ENCODE measurements around the gene CLCN5. TPM values are rescaled to one million over a fixed set of nuclear protein-coding genes. Genes with fewer than 3 reads are reported as not detected.

The CLCN5 gene
- total RNA-seq, 4 donors from 2014 or later = 2.7 to 4.4 (median 3.6) TPM

- WGBS = 90% methylated on average over 2 of the region's 2 CpGs
- TF ChIP-seq EP300 (IDR thresholded peaks at IDR 0.05) (no peak), POLR2AphosphoS5 (IDR thresholded peaks at IDR 0.05) (no peak), POLR2A (IDR thresholded peaks at IDR 0.05; ENCODE audit: low read depth) (no peak), CTCF (IDR thresholded peaks at IDR 0.05) (no peak)
- H3K4me3 ChIP-seq = no peak overlapping the region
These were observed 193.6 kb downstream of the CLCN5 start for GRCh38 chrX:50115973-50116372.

GRCh38 chrX:50117476-50117875 lies 195.1 kb downstream of the CLCN5 start:
- WGBS = 53% methylated on average over 3 of the region's 3 CpGs
- peaks cover 0 to 4% (median 0%) of the 10 kb centered on the region in 4 donors for H3K27me3 ChIP-seq
- H3K4me3 ChIP-seq = no peak overlapping the region
- no peak for TF ChIP-seq POLR2AphosphoS5 (IDR thresholded peaks at IDR 0.05)
- no peak for TF ChIP-seq CTCF (IDR thresholded peaks at IDR 0.05)
- TF ChIP-seq POLR2A (IDR thresholded peaks at IDR 0.05; ENCODE audit: low read depth) = no peak
- TF ChIP-seq EP300 (IDR thresholded peaks at IDR 0.05) = no peak
- DNase-seq (ENCODE audit: extremely low spot score) = no peak
- H3K36me3 ChIP-seq = no peaks in the 10 kb centered on the region
- no peaks in the 10 kb centered on the region for H3K4me1 ChIP-seq
- intact Hi-C loops (cut with DNase I) = no loop called here
- no peaks in the 10 kb centered on the region for H3K9me3 ChIP-seq
- no peak overlapping the region for H3K27ac ChIP-seq (replicated peaks in 1 of 4)

More at GRCh38 chrX:50115973-50116372, 193.6 kb downstream of the CLCN5 start:
- Histone ChIP-seq H3K9me3 (no peaks in the 10 kb centered on the region), H3K4me1 (no peaks in the 10 kb centered on the region), H3K27ac (replicated peaks in 1 of 4) (no peak overlapping the region), H3K36me3 (no peaks in the 10 kb centered on the region), H3K27me3 (peaks cover 0 to 1% (median 0%) of the 10 kb centered on the region in 4 donors)
- intact Hi-C loops (cut with DNase I) = no loop called here
- DNase-seq (ENCODE audit: extremely low spot score) = no peak

- Histone ChIP-seq H3K27ac (replicated peaks in 1 of 4) (no peak overlapping the region), H3K27me3 (peaks cover 0 to 4% (median 0%) of the 10 kb centered on the region in 4 donors), H3K36me3 (no peaks in the 10 kb centered on the region), H3K4me3 (no peak overlapping the region), H3K4me1 (no peaks in the 10 kb centered on the region), H3K9me3 (no peaks in the 10 kb centered on the region)
- DNase-seq (ENCODE audit: extremely low spot score) = no peak
- WGBS = 69% methylated on average over 1 of the region's 1 CpG
- TF ChIP-seq POLR2A (IDR thresholded peaks at IDR 0.05; ENCODE audit: low read depth) (no peak), EP300 (IDR thresholded peaks at IDR 0.05) (no peak), POLR2AphosphoS5 (IDR thresholded peaks at IDR 0.05) (no peak), CTCF (IDR thresholded peaks at IDR 0.05) (no peak)
- intact Hi-C loops (cut with DNase I) = no loop called here
These were observed 203.1 kb downstream of the CLCN5 start for GRCh38 chrX:50125480-50125879.

- Histone ChIP-seq H3K4me1 (no peaks in the 10 kb centered on the region), H3K27ac (replicated peaks in 1 of 4) (no peak overlapping the region), H3K9me3 (no peaks in the 10 kb centered on the region), H3K36me3 (no peaks in the 10 kb centered on the region), H3K27me3 (no peaks in the 10 kb centered on the region), H3K4me3 (no peak overlapping the region)
- intact Hi-C loops (cut with DNase I) = no loop called here
- 88% methylated on average over 7 of the region's 7 CpGs for WGBS
- TF ChIP-seq CTCF (IDR thresholded peaks at IDR 0.05) (no peak), POLR2AphosphoS5 (IDR thresholded peaks at IDR 0.05) (no peak), POLR2A (IDR thresholded peaks at IDR 0.05; ENCODE audit: low read depth) (no peak), EP300 (IDR thresholded peaks at IDR 0.05) (no peak)
- DNase-seq (ENCODE audit: extremely low spot score) = no peak
These were observed 225.6 kb downstream of the CLCN5 start for GRCh38 chrX:50147972-50148371.

Small RNA genes lying within 50 kb of the gene (small RNA-seq; reads per million reads assigned to genes)
- gene MIR188 (0 reads per million in 3 donors), gene MIR362 (3.2 to 12.5 (median 8.2) reads per million in 3 donors), gene MIR500A (26.6 to 42.8 (median 33.9) reads per million in 3 donors), gene MIR500B (0 to 1.7 (median 0.25) reads per million in 3 donors), gene MIR501 (39.9 to 89.6 (median 43.4) reads per million in 3 donors), gene MIR502 (0 to 0.56 (median 0.17) reads per million in 3 donors), gene MIR532 (71.7 to 112 (median 80.1) reads per million in 3 donors), gene MIR660 (3.0 to 10.8 (median 5.9) reads per million in 3 donors), gene RNU6-421P (0 reads per million in 3 donors)

Other genes starting within 250 kb of the CLCN5 start
- gene PAGE1, start 226.6 kb upstream of the CLCN5 start, total RNA-seq = not detected
- gene PAGE4, start 93.3 kb upstream of the CLCN5 start, total RNA-seq = 1 to 10 TPM in 3 of 4 donors, not detected in 1; 1.4 to 4.2 (median 2.1) TPM
- gene USP27X, start 43.1 kb upstream of the CLCN5 start, total RNA-seq = 1 to 10 TPM; 2.9 to 5.2 (median 4.5) TPM

All from esophagus muscularis mucosa (tissue), 4 donors.